Measurements from ENCODE around the gene KAT6B.

- TF ChIP-seq EZH2 (IDR thresholded peaks at IDR 0.05; ENCODE audit: low read length, missing control alignments) (no peak), CTCF (conservative IDR thresholded peaks at IDR 0.05 in 1 of 2, IDR thresholded peaks at IDR 0.05 in 1 of 2; ENCODE audit: low read depth in 1 of 2, low read length in 2 of 2) (no peak)
These were observed 236.3 kb downstream of the KAT6B start for GRCh38 chr10:75062506-75063299.

Data from fibroblast of lung (primary cell).